Measurements from ENCODE around the gene RFPL1.

The RFPL1 gene

DNA sequence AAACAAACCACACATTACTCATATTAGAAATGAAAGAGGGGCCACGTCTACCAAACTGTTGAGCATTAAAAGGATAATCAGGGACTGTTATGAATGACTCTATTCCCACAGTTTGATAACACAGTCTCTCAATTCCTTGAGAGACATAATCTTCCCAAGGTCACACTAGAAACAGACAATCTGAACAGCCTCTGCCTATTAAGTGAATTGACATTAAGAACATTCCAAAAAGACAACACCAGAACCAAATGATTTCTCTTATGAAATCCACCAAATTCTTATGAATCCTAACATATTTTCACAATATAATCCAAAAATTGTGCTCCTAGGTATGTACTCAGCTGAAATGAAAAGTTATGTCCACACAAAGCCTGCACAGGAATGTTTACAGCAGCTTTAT is 4.6 kb downstream of the RFPL1 start:
- DNase-seq (ENCODE audit: low spot score) (no peak), FAIRE-seq (no peak)

DNA sequence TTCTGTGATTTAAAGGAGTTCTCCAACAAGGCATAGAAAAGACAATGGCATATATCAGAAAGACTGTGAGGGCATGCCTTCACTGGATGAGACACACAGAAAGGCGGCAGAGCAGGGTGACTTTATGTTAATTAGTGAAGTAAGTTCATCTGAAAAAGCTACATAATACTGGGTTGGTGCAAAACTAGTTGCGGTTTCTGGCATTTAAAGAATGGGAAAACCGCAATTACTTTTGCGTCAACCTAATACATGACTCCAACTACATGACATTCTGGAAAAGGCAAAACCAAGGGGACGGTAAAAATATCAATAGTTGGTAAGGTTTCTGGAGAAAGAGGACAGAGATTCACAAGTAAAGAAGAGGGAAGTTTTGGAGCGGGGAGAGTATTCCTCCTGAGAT is 5.1 kb downstream of the RFPL1 start:
- FAIRE-seq (no peak), DNase-seq (ENCODE audit: low spot score) (peak; percentile 52)

- no peak for DNase-seq (ENCODE audit: low spot score)
- no peak for FAIRE-seq
Measured at GRCh38 chr22:29443861-29444792, 5.7 kb downstream of the RFPL1 start.

DNA sequence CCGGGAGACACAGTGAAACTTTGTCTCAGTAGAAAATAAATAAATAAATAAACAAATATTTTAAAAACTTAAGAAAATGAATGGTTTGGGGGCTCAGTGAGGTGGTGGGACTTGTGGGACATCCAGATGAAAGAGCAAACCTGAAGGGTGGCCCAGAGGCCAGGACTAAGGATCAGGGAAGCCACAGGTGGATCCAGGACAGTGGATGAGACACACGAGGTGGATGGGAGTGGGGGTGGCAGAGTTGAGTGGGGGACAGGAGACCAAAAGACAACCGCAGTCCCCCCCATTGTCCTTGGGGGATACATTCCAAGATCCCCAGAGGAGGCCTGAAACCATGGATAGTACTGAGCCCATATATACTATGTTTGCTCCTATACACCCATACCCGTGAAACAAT is 7.1 kb downstream of the RFPL1 start:
- DNase-seq (ENCODE audit: low spot score) (no peak), FAIRE-seq (no peak)

- DNase-seq (ENCODE audit: low spot score) (no peak), FAIRE-seq (no peak)
Measured at GRCh38 chr22:29447906-29448305, 9.5 kb downstream of the RFPL1 start.

GRCh38 chr22:29449296-29449875 is 11.0 kb downstream of the RFPL1 start:
- FAIRE-seq (no peak), DNase-seq (ENCODE audit: low spot score) (no peak)

DNA sequence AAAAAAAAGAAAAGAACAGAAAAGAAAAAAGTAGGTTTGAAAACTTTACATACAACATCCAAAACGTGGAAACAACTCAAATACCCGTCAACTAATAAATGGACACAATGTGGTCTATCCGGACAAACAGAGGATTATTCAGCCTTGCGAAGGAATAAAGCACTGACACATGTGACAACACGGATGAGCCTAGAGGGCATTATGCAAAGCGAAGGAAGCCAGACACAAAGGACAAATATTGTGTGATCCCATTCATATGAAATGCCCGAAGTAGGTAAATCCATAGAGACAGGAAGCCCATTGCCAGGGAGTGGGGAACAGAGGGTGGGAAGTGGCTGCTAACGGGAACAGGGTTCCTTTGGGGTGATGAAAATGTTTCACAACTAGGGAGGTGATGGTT is 11.8 kb downstream of the RFPL1 start:
- FAIRE-seq: no peak
- DNase-seq (ENCODE audit: low spot score): no peak

- DNase-seq (ENCODE audit: low spot score) (no peak), FAIRE-seq (no peak)
Measured at GRCh38 chr22:29451863-29452262, 13.5 kb downstream of the RFPL1 start.

DNA sequence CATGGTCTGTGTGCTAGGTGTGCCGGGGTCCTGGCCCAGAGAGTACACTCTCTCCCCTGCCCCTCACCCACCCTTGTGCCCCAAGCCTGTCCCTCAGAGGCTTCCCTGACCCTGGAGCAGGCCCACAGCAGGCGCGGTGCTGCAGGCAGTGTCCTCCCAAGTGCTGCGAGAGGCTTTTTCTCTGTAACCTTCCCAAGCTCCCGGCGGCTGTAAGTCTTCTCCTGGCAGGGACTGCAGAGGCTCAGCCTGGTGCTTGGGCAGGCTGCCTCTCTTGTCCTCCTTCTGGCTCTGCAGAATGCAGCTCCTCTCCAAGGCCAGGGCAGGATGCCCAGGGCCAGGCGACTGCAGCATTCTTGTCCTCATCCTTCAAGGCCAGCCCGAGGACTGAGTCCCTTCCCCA is 15.9 kb downstream of the RFPL1 start:
- no peak for DNase-seq (ENCODE audit: low spot score)
- no peak for FAIRE-seq

DNA sequence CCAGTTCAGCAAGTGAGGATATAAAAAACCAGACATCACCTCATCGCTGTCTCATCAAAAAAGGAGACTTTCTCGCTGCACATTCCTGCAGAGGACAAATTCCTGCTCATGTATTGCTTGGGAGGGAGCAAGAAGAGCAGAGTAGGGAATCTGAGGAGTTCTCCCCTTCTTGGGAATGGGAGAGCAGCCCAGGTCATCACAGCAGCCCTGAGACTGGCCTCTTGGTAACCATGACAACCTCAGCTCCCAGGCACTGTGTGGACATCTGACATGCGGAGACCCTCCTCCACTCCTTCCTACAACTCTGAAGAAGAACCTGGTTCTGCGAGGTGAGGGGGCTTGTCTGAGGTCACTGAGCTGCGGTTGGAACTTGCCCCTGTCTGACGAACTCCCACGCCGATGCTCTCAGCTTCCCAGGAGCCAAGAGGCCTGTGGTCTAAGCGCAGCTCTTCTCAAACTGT is 17.9 kb downstream of the RFPL1 start:
- peak; percentile 27 for DNase-seq (ENCODE audit: low spot score)
- no peak for FAIRE-seq

- peak; percentile 21 for DNase-seq (ENCODE audit: low spot score)
- no peak for FAIRE-seq
Measured at GRCh38 chr22:29457730-29458129, 19.3 kb downstream of the RFPL1 start.

DNA sequence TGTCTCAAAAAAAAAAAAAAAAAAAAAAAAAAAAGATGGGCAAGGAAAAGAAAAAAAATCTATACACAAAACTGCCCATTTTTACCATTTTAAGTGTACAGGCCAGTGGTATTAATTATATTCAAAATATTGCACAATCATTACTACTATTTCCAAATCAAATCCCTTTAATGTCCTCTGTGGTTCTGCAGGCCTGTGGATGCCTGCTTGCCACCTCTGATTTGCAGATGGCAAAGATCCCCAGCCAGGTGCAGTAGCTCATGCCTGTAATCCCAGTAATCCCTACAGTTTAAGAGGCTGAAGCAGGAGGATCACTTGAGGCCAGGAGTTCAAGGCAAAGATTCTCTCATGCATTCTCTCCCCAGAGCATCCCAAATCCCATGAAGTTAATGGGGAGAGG is 20.2 kb downstream of the RFPL1 start:
- FAIRE-seq (no peak), DNase-seq (ENCODE audit: low spot score) (no peak)

DNA sequence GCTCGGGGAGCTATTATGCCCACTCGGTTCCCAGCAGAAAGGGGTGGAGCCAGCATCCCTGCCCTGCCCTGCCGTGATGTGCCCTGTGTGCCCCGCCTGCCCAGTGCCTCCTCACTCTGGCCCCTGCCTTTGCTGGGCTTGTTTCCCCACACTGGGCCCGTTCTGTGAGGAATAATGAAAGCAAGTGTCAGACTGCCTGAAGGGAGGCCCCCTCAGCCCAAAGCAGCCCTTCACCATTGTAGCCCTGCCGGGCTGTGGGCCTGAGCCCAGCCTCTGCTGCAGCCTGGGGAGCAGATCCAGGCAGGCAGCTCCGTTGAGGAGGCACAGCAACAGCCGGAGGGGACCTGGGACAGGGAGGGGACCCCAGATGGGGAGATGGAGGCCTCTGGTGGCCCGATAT is 21.4 kb downstream of the RFPL1 start:
- no peak for FAIRE-seq
- DNase-seq (ENCODE audit: low spot score): no peak

- DNase-seq (ENCODE audit: low spot score) (no peak), FAIRE-seq (no peak)
Measured at GRCh38 chr22:29461263-29461662, 22.9 kb downstream of the RFPL1 start.

DNA sequence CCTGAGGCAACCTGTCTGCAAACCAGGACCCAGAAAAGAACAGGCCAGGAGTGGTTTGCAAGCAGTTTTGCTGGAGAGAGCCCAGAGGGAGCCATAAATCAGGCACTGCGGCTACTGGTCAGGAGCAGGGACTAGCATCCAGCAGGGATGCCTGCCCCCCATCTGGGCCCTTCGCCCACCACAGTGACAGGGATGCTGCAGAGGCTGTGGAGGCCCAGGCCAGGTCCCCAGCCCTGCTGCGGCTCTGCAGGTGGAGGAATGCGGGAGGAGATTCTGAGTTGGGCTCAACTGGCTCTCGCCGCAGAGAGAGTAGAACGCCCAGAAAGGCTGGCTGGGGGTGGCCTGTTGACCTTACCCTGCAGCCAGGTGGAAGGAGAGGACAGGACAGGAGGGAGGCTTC is 25.2 kb downstream of the RFPL1 start:
- DNase-seq (ENCODE audit: low spot score) (no peak), FAIRE-seq (no peak)

DNA sequence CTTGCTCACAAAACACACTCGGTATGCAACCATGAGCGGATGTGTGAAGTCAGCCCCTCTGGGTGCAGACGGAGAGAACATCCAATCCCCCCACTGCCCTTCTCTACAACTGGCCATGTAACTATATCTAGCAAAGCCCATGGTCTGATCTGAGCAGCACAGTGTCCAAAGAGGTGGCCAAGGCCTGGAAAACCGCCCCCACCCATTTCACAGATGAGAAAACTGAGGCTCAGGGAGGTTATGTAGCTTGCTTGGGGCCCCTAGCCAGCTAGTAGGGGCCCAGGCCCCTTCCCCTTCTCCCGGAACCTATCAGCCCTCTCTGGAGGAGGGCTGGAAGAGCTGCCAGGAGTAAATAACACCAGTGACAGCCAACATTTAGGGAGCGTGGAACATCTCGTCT is 26.2 kb downstream of the RFPL1 start:
- FAIRE-seq (no peak), DNase-seq (ENCODE audit: low spot score) (no peak)

- FAIRE-seq: no peak
- DNase-seq (ENCODE audit: low spot score): no peak
Measured at GRCh38 chr22:29469755-29470154, 31.4 kb downstream of the RFPL1 start.

DNA sequence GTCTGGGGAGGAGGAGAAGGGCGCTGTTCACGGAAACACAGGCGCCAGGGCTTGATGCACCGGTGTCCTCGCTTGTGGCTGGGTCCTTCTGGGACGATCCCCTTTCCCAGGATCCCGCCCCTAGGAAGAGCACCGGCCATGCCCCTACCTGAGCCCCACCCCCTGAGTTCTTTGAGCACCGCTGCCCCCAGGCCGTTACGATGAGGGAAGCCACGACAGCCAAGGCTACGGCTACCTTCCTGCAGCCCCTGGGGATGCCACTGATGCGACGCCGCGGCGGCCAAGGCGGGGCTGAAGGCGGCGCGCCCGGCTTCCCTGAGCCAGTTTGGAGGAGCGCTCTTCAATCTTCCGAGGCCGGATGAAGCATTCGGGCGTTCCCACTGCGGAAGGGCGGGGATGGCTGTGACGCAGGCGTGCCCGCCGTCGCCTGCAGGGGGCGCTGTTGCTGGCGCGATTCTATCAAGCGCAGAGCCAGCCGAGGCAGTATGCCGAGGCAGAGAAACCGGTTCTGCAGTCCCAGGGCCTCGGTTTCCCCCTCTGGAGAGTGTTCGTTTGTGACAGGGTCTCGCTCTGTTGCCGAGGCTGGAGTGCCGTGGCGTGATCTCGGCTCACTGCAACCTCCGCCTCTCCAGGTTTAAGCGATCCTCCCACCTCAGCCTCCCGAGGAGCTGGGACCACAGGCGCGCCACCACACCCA is 31.9 kb downstream of the RFPL1 start:
- DNase-seq (ENCODE audit: low spot score): peak; percentile 18
- FAIRE-seq: no peak

GRCh38 chr22:29473001-29473400 is 34.6 kb downstream of the RFPL1 start:
- DNase-seq (ENCODE audit: low spot score) (no peak), FAIRE-seq (no peak)

GRCh38 chr22:29475550-29475949 is 37.2 kb downstream of the RFPL1 start:
- FAIRE-seq (no peak), DNase-seq (ENCODE audit: low spot score) (no peak)

DNA sequence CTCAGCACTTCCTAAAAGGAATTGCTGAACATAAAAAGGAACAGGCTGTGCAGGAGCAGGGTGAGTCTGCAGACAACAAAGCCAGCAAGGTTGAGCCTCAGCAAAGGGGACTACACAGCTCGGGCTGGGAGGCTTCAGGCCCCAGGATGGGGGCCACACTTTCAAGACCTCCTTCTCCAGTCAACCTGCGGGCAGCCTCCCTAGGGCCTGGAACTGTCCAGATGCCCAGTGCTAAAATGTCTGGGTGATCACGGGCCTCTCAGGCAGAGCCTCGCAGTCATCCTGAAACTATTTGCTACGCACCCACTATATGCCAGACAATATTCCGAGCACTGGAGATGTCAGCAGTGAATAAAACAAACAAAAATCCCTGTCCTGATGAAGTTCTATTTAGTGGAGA is 37.7 kb downstream of the RFPL1 start:
- DNase-seq (ENCODE audit: low spot score) (no peak), FAIRE-seq (no peak)

GRCh38 chr22:29477723-29478318 is 39.4 kb downstream of the RFPL1 start:
- DNase-seq (ENCODE audit: low spot score): no peak
- FAIRE-seq: no peak

Data from RCC 7860 (cell line).